Effector CD4-positive, alpha-beta T cell (primary cell): ENCODE measurements around the gene ABCA3.

Experiments
- DNase-seq: peaks from one replicate; pipeline ENCODE4 v3.0.0-alpha.2; 2020

Gene ABCA3

DNA sequence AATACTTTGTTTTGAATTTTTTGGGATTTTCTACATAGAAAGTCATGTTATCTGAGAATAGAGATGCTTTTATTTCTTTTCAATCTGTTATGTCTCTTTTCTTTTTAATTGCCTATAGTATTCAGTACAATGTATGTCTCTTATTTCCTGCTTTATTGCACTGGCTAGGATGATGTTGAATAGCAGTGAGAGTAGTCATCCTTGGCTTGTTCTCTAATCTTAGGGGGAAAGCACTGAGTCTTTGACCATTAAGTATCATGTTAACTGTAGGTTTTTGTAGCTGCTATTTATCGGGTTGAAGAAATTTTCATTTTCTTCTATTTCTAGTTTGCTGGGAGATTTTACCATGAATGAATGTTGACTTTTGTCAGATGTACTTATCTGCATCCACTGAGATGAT is 10.0 kb upstream of the ABCA3 start:
- no peak for DNase-seq

DNA sequence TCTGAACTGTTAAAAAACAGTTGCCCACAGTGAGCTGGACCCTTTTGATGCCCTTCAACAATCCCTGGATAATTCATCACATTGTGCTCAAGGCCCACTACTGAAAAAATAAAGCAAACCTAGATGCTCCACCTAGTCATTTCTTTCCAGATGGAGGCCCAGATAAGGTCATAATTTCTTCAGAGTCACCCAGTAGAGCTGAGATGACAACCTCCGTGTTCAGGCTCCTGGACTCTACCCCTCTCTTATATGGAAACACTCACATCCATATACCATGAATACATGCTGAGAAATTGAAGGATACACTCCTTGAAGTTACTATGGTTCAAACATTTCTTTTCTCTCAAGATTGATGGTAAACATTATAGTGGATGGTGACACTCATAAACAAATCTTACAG is 2.7 kb upstream of the ABCA3 start:
- no peak for DNase-seq

DNA sequence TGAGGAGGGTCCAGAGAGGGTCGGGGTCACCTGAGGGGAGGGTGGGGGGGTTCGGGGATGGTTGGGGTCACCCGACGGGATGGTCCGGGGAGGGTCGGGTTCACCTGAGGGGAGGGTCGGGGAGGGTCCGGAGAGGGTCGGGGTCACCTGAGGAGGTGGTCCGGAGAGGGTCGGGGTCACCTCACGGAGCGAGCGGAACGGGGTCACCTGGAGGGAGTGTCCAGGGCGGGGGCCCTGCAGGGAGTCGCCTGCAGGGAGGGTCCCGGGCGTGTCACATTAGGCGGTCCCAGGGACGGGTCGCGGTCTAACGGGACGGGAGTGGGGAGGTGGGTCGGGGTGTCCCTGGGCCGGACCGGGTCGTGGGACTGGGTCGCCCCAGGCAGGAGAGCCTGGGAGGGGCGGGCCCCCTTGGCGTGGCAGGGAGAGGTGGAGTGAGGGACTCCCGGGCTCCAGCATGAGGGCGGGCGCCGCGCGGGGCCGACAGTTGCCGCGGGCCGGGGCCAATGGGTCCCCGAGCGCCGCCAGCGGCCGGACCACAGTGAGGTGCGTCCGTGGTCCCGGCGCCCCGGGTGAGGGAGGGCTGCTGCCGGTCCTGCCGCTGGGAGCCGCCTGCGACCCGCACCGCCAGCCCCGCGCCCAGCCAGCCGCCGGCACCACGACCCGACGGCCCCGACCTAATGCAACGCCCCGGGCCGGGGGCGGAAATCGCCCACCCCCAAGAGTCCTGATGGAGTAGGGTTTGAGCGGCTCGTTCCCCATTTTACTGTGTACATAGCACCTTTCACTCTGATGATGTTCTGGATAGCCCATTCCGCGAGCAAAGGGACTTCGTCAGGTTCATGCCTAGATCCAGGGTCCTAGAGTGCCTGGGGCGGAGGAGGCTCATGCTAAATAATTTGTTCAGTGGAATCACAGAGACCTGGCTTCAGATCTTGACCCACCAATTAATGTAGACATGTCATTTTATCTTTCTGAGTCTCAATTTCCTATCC is 1.2 kb upstream of the ABCA3 start:
- no peak for DNase-seq

DNA sequence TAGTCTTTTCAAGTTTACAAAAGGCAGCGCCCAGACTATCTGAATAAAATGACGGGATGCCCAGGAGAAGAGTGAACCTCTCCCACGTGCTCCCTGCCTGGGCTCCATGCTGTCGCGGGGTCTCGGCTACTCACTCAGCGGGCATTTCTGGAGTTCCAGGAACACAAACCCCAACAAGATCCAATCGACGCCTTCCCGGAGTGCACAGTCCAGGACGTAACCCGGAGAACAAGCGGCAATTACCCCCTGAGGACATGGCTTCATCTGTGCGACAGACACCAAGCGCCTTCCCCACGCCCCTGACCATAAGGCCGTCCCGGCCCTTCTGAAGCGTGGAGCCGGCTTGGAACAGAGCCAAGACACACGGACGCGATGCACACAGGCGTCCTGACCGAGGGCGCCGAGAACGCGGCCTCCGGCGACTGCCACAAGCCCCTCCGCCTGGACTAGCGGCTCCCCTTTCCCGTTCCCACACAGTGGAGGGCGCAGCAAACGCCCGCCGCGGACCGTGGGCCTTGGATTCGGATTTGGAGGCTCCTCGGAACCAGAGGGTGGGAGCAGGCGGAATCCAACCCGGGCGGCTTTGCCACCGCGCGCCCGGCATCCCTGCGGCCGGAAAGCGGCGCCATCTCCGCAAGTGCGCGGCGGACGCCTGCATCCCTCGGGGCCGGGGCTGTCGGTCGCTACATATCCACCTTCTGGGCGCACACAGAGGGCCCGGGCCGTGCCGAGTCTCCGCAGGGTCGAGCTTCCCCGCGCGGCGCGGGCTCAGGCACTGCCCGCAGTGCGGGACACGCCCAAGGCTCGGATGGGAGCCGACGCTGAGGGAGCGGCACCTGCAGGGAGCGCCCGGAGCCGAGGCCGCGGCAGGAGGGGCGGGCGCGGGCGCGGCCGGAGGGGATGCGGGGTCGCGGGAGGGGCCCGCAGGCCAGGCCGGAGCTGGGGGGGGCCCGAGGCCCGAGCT is 725 bp downstream of the ABCA3 start:
- DNase-seq = peak; percentile 19

DNA sequence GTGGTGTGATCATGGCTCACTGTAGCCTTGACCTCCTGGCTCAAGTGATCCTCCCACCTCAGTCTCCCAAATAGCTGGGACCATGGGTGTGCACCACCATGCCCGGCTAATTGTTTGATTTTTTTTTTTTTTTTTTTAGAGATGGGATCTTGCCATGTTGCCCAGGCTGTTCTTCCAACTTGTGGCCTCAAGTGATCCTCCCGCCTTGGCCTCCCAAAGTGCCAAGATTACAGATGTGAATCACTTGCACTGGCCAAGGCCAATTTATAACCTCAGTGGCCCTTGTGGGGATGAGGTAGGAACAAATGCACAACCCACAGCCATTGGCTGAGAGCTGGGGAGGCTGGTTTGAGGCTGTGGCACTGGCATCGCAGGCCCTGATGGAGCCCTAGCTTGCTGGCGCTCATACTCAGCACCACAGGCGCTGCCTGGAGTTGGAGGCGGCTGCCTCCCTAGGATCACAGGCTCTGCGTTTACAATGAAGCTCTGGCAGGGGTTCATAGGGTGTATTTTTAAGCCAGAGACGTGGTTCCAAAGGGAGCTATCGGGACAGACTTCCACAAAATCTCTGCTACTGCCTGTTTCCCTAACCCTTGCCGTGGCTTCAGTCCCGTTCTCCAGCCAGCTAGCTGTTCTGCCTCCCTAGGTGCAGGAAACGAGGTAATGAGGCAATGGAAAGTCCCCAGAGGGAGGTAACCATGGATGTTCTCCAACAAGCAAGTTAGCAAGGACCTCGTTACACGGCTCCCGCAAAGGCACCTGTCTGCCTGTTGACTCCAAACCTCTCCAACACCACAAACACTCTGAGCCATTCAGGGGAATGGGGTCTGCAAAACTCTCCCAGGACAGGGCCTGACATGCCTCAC is 2.9 kb downstream of the ABCA3 start:
- DNase-seq = no peak

DNA sequence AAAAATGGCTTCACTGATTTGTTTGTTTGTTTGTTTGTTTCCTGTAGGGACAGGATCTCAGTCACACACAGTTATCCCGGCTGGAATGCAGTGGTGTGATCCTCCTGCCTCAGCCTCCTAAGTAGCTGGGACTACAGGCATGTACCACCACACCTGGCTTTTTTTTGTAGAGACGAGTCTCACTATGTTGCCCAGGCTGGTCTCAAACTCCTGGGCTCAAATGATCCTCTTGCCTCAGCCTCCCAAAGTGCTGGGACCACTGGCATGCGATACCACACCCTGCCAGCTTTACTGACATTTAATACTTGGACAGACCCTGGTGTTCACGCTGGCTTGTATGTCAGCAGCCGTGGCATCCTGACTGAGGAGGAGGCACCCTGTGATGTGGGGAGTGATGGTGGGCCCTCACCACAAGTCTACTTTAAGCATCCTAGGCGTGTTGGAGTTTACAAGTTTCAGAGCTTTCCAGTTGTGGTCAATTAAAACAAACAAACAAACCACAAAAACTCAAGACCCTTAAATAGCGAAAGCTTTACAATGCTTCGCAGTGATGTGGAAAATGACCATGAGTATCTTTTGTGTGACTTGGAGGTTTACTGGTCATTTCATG is 5.1 kb downstream of the ABCA3 start:
- DNase-seq = no peak

GRCh38 chr16:2333772-2334379 is 6.7 kb downstream of the ABCA3 start:
- DNase-seq = no peak

- DNase-seq = no peak
Observed at GRCh38 chr16:2333231-2333630, 7.3 kb downstream of the ABCA3 start.

GRCh38 chr16:2331931-2332267 is 8.6 kb downstream of the ABCA3 start:
- DNase-seq = no peak

DNA sequence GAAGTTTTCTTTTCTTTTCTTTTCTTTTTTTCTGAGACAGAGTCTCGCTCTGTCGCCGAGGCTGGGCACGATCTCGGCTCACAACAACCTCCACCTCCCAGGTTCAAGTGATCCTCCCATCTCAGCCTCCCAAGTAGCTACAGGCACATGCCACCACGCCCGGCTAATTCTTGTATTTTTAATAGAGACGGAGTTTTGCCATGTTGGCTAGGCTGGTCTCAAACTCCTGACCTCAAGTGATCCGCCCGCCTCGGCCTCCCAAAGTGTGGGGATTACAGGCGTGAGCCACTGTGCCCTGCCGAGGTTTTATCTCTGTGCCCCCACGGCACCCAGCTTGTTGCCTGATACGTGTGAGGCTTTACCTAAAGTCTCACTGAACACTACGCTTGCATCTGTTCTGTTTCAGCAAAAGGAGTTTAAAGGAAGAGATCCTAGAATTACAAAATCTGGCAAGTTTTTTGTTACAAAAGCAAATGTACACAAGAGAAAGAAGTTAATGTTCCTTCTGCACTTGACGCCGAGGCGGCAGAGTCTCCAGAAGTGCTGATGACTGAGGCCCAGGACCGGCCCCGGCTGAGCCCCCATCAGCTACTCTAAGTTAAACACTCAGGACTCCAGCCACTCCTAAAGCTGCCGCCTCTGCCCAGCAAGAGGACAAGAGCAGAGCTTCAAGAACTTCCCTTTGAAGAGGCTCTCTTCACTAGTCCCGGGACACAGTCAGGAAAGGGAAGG is 9.2 kb downstream of the ABCA3 start:
- DNase-seq = no peak

DNA sequence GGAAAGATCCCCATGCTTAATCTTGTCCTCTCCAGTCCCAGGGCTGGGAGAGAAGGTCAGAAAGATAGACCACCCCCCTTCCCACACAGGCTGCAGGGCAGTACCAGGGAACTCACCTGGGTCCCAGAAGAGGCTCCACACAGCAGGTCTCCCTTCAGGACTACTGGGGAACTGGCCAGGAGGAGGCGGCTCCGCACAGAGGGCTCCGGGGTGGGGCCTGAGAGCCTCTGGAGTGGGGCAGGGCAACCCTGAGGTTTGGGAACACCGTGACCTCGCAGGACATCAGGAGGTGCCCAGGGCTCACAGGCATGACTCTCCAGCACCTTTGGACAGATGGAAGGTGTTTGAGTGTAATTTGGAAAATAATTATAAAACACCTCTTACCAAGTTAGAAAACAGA is 11.0 kb downstream of the ABCA3 start:
- no peak for DNase-seq

GRCh38 chr16:2328428-2328827 is 12.1 kb downstream of the ABCA3 start:
- DNase-seq = no peak

DNA sequence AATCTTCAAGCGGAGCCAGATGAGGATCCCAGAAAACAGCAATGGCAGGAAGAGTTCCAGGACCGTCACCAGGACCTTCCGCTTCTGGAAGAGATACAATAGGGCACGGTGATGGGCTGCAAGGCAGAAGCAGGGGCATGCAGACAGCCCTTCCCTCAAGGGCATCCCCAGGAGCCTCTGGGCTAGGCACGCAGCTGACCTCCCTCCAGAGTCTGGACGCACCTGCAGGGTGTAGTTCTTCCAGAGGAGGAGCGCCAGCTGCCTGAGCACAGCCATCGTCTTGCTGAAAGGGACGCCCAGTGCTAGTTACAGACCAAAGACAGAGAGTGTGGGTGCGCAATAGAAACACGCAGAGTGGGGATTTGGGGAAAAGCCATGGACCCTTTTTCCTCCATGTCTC is 14.3 kb downstream of the ABCA3 start:
- no peak for DNase-seq

DNA sequence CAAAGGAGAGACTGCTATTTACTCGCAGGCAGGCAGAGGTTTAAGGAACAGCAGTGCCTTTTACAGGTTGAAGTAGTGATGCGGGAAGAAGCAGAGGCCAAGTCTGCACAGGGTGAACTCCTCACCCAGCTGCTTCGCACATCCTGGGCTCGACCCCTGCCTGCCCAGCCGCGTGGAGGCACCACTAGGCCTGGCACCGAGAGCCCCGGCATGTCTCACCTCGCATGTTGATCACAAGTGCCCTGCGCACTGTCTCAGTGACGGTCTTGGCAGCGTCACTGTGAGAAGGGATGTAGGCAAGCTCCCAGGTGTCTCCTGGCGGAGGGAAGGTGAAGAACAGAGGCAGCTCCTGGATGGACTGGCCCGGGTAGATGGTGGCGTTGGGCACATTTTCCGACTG is 14.7 kb downstream of the ABCA3 start:
- DNase-seq = no peak

DNA sequence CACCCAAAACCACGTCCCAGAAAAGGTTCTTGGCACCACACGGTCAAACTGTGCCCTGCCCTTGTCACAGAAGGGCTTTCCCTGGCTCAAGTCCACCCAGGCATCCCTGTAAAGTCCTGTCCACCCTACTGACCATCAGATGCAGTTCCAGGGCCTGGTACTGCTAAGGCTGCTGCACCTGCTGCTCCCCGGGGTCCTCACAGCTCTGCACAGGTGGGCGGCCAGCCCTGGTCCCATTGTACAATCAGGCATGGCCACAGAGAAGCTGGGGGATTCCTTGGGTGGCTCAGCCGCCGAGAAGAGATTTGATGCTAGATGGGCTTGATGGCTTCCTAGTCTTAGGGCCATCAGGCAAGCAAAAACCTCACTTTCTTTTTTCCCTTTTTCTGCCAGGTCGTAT is 15.3 kb downstream of the ABCA3 start:
- no peak for DNase-seq

- no peak for DNase-seq
Observed at GRCh38 chr16:2324296-2324859, 16.1 kb downstream of the ABCA3 start.

DNA sequence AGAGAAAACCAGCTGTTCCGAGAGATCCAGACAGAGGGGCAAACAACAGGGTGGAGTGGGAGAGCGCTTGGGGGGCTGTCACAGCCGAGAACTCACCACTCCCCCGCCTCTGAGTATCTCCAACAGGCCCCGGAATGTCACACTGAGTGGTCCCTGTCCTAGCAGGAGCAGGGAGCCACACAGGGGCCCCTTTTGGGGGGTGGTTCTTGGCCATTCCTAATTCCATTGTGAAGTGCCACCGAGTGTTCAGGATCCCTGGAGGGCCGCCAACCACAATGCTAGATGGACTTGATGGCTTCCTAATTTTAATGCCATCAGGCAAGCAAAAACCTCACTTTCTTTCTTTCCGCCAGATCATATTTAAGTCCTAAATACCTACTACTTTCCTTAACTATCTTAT is 16.8 kb downstream of the ABCA3 start:
- no peak for DNase-seq

- no peak for DNase-seq
Observed at GRCh38 chr16:2319606-2320005, 20.9 kb downstream of the ABCA3 start.

- DNase-seq = no peak
Observed at GRCh38 chr16:2317231-2318020, 23.1 kb downstream of the ABCA3 start.
